Measurements from ENCODE around the gene ZNF827.

The ZNF827 gene

DNA sequence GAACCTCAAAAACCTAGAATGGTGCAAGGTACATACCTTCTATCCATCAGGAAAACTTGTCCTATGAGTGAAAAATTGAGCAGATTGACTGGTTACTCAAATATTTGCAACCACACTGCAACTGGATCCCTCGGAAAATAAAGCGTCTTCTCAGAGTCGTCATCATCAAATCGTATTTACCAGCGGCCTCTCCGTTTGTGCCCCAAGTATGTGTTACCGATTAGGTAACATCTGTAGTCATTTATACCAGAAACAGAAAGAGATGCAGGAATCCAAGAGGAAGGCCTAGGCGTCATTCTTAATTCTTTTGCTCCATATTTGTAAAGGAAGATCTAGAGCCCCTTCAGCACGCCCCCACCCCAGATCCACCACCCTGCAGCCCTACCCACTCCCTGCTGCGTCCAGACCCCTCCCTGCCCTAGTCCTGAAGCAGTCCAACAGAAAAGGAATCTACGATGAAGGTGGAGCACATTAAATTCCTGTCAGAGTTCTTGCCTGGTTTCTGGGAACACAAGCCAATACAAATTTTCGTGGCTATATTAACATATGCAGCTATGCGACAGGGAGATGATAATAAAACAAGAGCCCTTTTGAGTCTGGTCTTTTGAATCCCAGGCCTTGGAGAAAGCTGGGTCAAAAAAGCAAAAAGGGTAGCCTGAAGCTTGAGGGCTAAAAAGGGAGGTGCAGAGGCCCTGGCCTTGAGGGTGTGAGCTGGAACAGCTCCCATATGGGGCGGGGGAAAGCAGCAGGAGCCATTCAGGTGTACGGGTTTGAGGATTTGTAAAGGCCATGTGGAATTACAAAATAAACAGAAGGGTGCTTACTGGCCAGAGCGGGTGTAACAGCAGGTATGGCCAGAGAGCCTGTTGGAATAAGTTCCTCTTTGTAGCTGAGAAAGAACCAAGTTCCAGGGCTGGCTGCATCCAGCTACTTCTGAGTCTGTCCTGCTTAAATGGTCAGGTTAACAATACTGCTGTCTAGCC lies 77.0 kb downstream of the ZNF827 start:
- H3K9me3 ChIP-seq (ENCODE audit: insufficient read depth, low read length): no peaks in the 10 kb centered on the region
- peaks cover 9% of the 10 kb centered on the region; the same call in 1 of the 2 replicates for H3K36me3 ChIP-seq (ENCODE audit: low read length)
- no peak overlapping the region for H3K9ac ChIP-seq (ENCODE audit: low read length)
- no peak for TF ChIP-seq EZH2phosphoT487 (conservative IDR thresholded peaks at IDR 0.05; ENCODE audit: low read length)
- TF ChIP-seq, protein P1, sequence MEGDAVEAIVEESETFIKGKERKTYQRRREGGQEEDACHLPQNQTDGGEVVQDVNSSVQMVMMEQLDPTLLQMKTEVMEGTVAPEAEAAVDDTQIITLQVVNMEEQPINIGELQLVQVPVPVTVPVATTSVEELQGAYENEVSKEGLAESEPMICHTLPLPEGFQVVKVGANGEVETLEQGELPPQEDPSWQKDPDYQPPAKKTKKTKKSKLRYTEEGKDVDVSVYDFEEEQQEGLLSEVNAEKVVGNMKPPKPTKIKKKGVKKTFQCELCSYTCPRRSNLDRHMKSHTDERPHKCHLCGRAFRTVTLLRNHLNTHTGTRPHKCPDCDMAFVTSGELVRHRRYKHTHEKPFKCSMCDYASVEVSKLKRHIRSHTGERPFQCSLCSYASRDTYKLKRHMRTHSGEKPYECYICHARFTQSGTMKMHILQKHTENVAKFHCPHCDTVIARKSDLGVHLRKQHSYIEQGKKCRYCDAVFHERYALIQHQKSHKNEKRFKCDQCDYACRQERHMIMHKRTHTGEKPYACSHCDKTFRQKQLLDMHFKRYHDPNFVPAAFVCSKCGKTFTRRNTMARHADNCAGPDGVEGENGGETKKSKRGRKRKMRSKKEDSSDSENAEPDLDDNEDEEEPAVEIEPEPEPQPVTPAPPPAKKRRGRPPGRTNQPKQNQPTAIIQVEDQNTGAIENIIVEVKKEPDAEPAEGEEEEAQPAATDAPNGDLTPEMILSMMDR (IDR thresholded peaks at IDR 0.05; ENCODE audit: insufficient read depth, low read length, poor library complexity, severe bottlenecking): no peak
- H3K79me2 ChIP-seq (ENCODE audit: insufficient read depth, low read length): peaks cover 26% of the 10 kb centered on the region; the same call in 1 of the 2 replicates
- H2AFZ ChIP-seq (ENCODE audit: low read depth, low read length, severe bottlenecking): no peak overlapping the region
- no peak overlapping the region for H3K4me3 ChIP-seq (ENCODE audit: insufficient read depth, low read length, poor library complexity, severe bottlenecking)
- no peaks in the 10 kb centered on the region for H3F3A ChIP-seq (ENCODE audit: insufficient read depth)
- no peak overlapping the region for H3K4me2 ChIP-seq (ENCODE audit: low read depth, low read length, poor library complexity, severe bottlenecking)
- H3K9me2 ChIP-seq (replicated peaks; ENCODE audit: insufficient read depth, low read length): no peaks in the 10 kb centered on the region
- no peaks in the 10 kb centered on the region for H4K20me1 ChIP-seq (ENCODE audit: low read depth, low read length)
- no peak overlapping the region for H3K27ac ChIP-seq (ENCODE audit: low read depth, low read length)
- H3K27me3 ChIP-seq (ENCODE audit: low read length): no peaks in the 10 kb centered on the region

DNA sequence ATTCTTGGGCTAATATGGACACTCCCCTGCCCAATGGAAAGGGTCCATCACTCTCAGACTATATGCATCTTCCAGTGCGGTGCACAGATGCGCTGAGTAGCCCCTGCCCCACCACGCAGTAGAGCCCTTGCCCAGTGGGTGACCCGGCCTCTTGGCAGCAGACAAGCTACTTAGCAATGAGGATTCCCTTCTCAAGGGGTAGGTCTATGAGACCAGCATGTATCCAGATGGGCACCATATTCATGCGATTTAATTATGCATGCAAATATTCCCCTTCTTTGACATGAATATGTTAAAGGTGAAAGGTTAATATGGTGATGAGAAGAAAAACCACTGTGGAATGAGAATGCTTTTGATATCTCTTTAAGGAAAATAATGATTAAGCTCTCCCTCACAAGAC lies 77.7 kb downstream of the ZNF827 start:
- H3F3A ChIP-seq (ENCODE audit: insufficient read depth): no peaks in the 10 kb centered on the region
- H3K4me2 ChIP-seq (ENCODE audit: low read depth, low read length, poor library complexity, severe bottlenecking): no peak overlapping the region
- H3K9ac ChIP-seq (ENCODE audit: low read length): no peak overlapping the region
- no peaks in the 10 kb centered on the region for H4K20me1 ChIP-seq (ENCODE audit: low read depth, low read length)
- no peaks in the 10 kb centered on the region for H3K9me3 ChIP-seq (ENCODE audit: insufficient read depth, low read length)
- TF ChIP-seq, protein P1 (IDR thresholded peaks at IDR 0.05; ENCODE audit: insufficient read depth, low read length, poor library complexity, severe bottlenecking): no peak
- no peak for TF ChIP-seq EZH2phosphoT487 (conservative IDR thresholded peaks at IDR 0.05; ENCODE audit: low read length)
- H3K79me2 ChIP-seq (ENCODE audit: insufficient read depth, low read length): peaks cover 19% of the 10 kb centered on the region; the same call in 1 of the 2 replicates
- no peaks in the 10 kb centered on the region for H3K9me2 ChIP-seq (replicated peaks; ENCODE audit: insufficient read depth, low read length)
- H3K27ac ChIP-seq (ENCODE audit: low read depth, low read length): no peak overlapping the region
- no peaks in the 10 kb centered on the region for H3K27me3 ChIP-seq (ENCODE audit: low read length)
- no peak overlapping the region for H2AFZ ChIP-seq (ENCODE audit: low read depth, low read length, severe bottlenecking)
- no peak overlapping the region for H3K4me3 ChIP-seq (ENCODE audit: insufficient read depth, low read length, poor library complexity, severe bottlenecking)
- H3K36me3 ChIP-seq (ENCODE audit: low read length): peaks cover 9% of the 10 kb centered on the region; the same call in 1 of the 2 replicates

DNA sequence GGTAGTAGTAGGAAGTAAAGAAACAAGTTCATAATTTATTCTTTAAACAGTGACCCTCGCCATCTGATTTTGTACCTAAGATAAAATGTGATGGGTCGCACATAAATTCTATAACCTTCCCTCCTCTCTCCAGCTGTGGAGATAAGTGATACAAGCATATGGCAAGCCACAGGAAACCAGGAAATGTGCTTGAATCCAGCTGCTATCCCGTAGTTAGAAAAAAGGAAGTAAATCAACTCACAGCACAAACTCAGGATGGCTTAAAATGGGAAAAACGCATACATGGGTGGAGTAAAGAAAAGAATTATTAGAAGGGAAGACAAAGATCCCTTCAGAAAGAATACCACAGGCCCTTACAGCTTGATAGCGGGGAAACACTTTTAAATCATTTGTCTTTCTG lies 78.2 kb downstream of the ZNF827 start:
- no peaks in the 10 kb centered on the region for H4K20me1 ChIP-seq (ENCODE audit: low read depth, low read length)
- 0 out of 2 replicates have a peak, but pooled peaks cover 16% of the 10 kb centered on the region for H3K79me2 ChIP-seq (ENCODE audit: insufficient read depth, low read length)
- no peaks in the 10 kb centered on the region for H3K9me2 ChIP-seq (replicated peaks; ENCODE audit: insufficient read depth, low read length)
- no peaks in the 10 kb centered on the region for H3K27me3 ChIP-seq (ENCODE audit: low read length)
- no peak overlapping the region for H3K9ac ChIP-seq (ENCODE audit: low read length)
- H3K27ac ChIP-seq (ENCODE audit: low read depth, low read length): no peak overlapping the region
- H2AFZ ChIP-seq (ENCODE audit: low read depth, low read length, severe bottlenecking): no peak overlapping the region
- no peaks in the 10 kb centered on the region for H3F3A ChIP-seq (ENCODE audit: insufficient read depth)
- H3K36me3 ChIP-seq (ENCODE audit: low read length): peaks cover 9% of the 10 kb centered on the region; the same call in 1 of the 2 replicates
- TF ChIP-seq, protein P1 (IDR thresholded peaks at IDR 0.05; ENCODE audit: insufficient read depth, low read length, poor library complexity, severe bottlenecking): no peak
- no peak for TF ChIP-seq EZH2phosphoT487 (conservative IDR thresholded peaks at IDR 0.05; ENCODE audit: low read length)
- H3K4me3 ChIP-seq (ENCODE audit: insufficient read depth, low read length, poor library complexity, severe bottlenecking): no peak overlapping the region
- H3K4me2 ChIP-seq (ENCODE audit: low read depth, low read length, poor library complexity, severe bottlenecking): no peak overlapping the region
- H3K9me3 ChIP-seq (ENCODE audit: insufficient read depth, low read length): no peaks in the 10 kb centered on the region
